K562 (cell line): ENCODE measurements around the gene EHD3. TPM values are rescaled to one million over a fixed set of nuclear protein-coding genes. Genes with fewer than 3 reads are reported as not detected.

Experiments used
- ATAC-seq: fragments of 200-7000 bp; cut with Tn5 transposase; 3 replicates; pipeline ENCODE4 v1.9.1; 2020; ENCODE audit warnings: moderate library complexity
- BruUV-seq: library from RNA; stranded (reverse); fragments of 400-500 nt; replicated peaks from 2 replicates; lab custom pipeline; 2021; lab: Mats Ljungman, UMichigan
- CTCF ChIA-PET: fragments of 300-600 bp; formaldehyde crosslinking; extraction: SDS; loops from one replicate; lab custom pipeline; 2021; ENCODE audit warnings: low intra/inter-chr PET ratio; lab: Yijun Ruan, JAX
- POLR2A ChIA-PET: fragments of 300-600, 350-650 bp; sonication (Branson Sonifier 250); formaldehyde crosslinking; extraction: SDS; loops from one replicate; lab custom pipeline; 2021; ENCODE audit warnings: antibody characterized with exemption, inconsistent platforms; lab: Yijun Ruan, JAX
- DNase-seq, 4 experiments: peaks; one replicate each; pipeline versions ENCODE4 v3.0.0 to v3.0.0-alpha.2; 2011 to 2018; ENCODE audit warnings: low spot score in 3 of 4, mixed read lengths in 3 of 4; ENCODE audit errors: extremely low read depth in 1 of 4
- FAIRE-seq: peaks from 2 replicates; lab custom pipeline; 2011; peaks lifted over from hg19 to GRCh38; lab: Jason Lieb, UNC
- H2AFZ ChIP-seq: 2 replicates; pipeline ENCODE4 v1.6.0; 2011; ENCODE audit warnings: low read depth, low read length, control low read depth, inconsistent platforms
- H3K27ac ChIP-seq: fragments of 200-600 bp; 3 replicates; pipeline ENCODE4 v1.8.0; 2011; ENCODE audit warnings: low read depth, mild to moderate bottlenecking, control low read depth, inconsistent platforms, low read length, moderate library complexity, mixed read lengths; ENCODE audit errors: extremely low read depth
- H3K27me3 ChIP-seq, 2 experiments: fragments of 300-600 bp in 1 of 2; 2 replicates in 1 of 2; 3 replicates in 1 of 2; pipeline versions ENCODE4 v1.6.0 to v1.8.0; 2011; ENCODE audit warnings: inconsistent platforms in 2 of 2, low read length in 2 of 2, mild to moderate bottlenecking in 1 of 2, mixed read lengths in 1 of 2, moderate library complexity in 1 of 2; ENCODE audit not compliant: control insufficient read depth in 2 of 2, insufficient read depth in 2 of 2
- H3K36me3 ChIP-seq: fragments of 300-600 bp; 3 replicates; pipeline ENCODE4 v1.8.0; 2011; ENCODE audit warnings: mild to moderate bottlenecking, low read length, inconsistent platforms; ENCODE audit not compliant: control insufficient read depth, insufficient read depth
- H3K4me1 ChIP-seq, 2 experiments: fragments of 200-600 bp in 1 of 2; replicated peaks in 1 of 2; 2 replicates in 1 of 2; 3 replicates in 1 of 2; pipeline versions ENCODE4 v1.5.1 to v1.8.0; 2011; ENCODE audit warnings: inconsistent platforms in 2 of 2, low read length in 2 of 2, mild to moderate bottlenecking in 1 of 2, mixed read lengths in 1 of 2, moderate library complexity in 1 of 2; ENCODE audit not compliant: control insufficient read depth in 2 of 2, insufficient read depth in 2 of 2
- H3K4me2 ChIP-seq: 2 replicates; pipeline ENCODE4 v1.6.1; 2011; ENCODE audit warnings: low read length, control low read depth, inconsistent platforms, mixed read lengths; ENCODE audit not compliant: insufficient read depth
- H3K4me3 ChIP-seq: fragments of 200-600 bp; sonication (generic), shearing (Covaris generic); 2 replicates; pipeline ENCODE4 v1.5.1; 2016; ENCODE audit warnings: control low read depth, inconsistent platforms
- H3K79me2 ChIP-seq: fragments of 200-600 bp; 3 replicates; pipeline ENCODE4 v1.8.0; 2011; ENCODE audit warnings: low read length, inconsistent platforms; ENCODE audit not compliant: control insufficient read depth, insufficient read depth
- H3K9ac ChIP-seq, 2 experiments: 2 replicates each; pipeline versions ENCODE4 v1.6.0 to v1.6.1; 2011; ENCODE audit warnings: low read depth in 2 of 2, low read length in 2 of 2, control low read depth in 1 of 2, inconsistent platforms in 1 of 2, mild to moderate bottlenecking in 1 of 2, mixed read lengths in 1 of 2; ENCODE audit not compliant: insufficient read depth in 1 of 2
- H3K9me1 ChIP-seq: one replicate; pipeline ENCODE4 v1.6.0; 2011; ENCODE audit warnings: inconsistent platforms, mild to moderate bottlenecking, low read length, moderate library complexity; ENCODE audit not compliant: control insufficient read depth, insufficient read depth
- H3K9me3 ChIP-seq: replicated peaks from 2 replicates; pipeline ENCODE4 v1.5.1; 2011; ENCODE audit warnings: low read depth, low read length, inconsistent platforms; ENCODE audit not compliant: control insufficient read depth, insufficient read depth
- H4K20me1 ChIP-seq: replicated peaks from 2 replicates; pipeline ENCODE4 v1.6.1; 2011; ENCODE audit warnings: low read length, inconsistent platforms, mixed read lengths; ENCODE audit not compliant: control insufficient read depth, insufficient read depth
- ATF4 ChIP-seq: fragments of 450-650 bp; formaldehyde crosslinking; IDR thresholded peaks from 2 replicates; pipeline ENCODE4 v1.4.0; 2022; ENCODE audit warnings: mild to moderate bottlenecking, moderate library complexity
- GTF2A2 ChIP-seq: IDR thresholded peaks from 2 replicates; pipeline ENCODE4 v1.6.1; 2016; ENCODE audit warnings: mild to moderate bottlenecking, missing genetic modification characterization, missing compliant biosample characterization
- LEF1 ChIP-seq: fragments of 450-650 bp; IDR thresholded peaks from 2 replicates; pipeline ENCODE4 v1.6.1; 2016; ENCODE audit warnings: mild to moderate bottlenecking
- MYC ChIP-seq, 2 experiments: fragments of 250-450 bp in 1 of 2; sonication (Bioruptor Pico) in 1 of 2; IDR thresholded peaks; 2 replicates each; pipeline versions ENCODE4 v1.5.1 to v1.6.1; 2012 to 2021; ENCODE audit warnings: low read depth in 2 of 2, borderline replicate concordance in 1 of 2, improper control_type of control experiment in 1 of 2, low read length in 1 of 2, mild to moderate bottlenecking in 1 of 2, moderate library complexity in 1 of 2
- NCOA6 ChIP-seq: fragments of 450-650 bp; IDR thresholded peaks from 2 replicates; pipeline ENCODE4 v1.6.1; 2017; ENCODE audit warnings: mild to moderate bottlenecking
- TCFL5 ChIP-seq: fragments of 250-450 bp; sonication (Bioruptor Pico); conservative IDR thresholded peaks from 2 replicates; pipeline ENCODE4 v1.6.1; 2021; ENCODE audit warnings: mild to moderate bottlenecking, moderate library complexity, matching md5 sums
- XRCC4 ChIP-seq: IDR thresholded peaks from one replicate; pipeline ENCODE4 v1.6.1; 2011; ENCODE audit not compliant: insufficient read depth, insufficient read length; ENCODE audit errors: extremely low read depth
- ZNF408 ChIP-seq: fragments of 250-450 bp; sonication (Bioruptor Pico); IDR thresholded peaks from 2 replicates; pipeline ENCODE4 v1.4.0; 2020; ENCODE audit warnings: low read depth, mild to moderate bottlenecking, moderate library complexity
- ZNF507 ChIP-seq: conservative IDR thresholded peaks from 2 replicates; pipeline ENCODE4 v1.6.1; 2017; ENCODE audit warnings: missing genetic modification characterization, missing compliant biosample characterization
- WGBS: fragments of 100-300 bp; shearing (Covaris generic); methylation state at CpG from one replicate; pipeline ENCODE4 v1.1.6; 2016; ENCODE audit warnings: low coverage, mixed read lengths; ENCODE audit not compliant: insufficient coverage; ENCODE audit errors: missing lambda C conversion rate; 5-methylcytosine and 5-hydroxymethylcytosine counted together
- in situ Hi-C: fragments of 300-500 bp; cut with MboI; formaldehyde crosslinking; loops from 4 replicates; pipeline ENCODE4 v1.15.0; 2018; ENCODE audit warnings: inconsistent platforms, mixed read lengths
- intact Hi-C: fragments of 100-400 bp; cut with micrococcal nuclease; formaldehyde crosslinking; loops from 2 replicates; pipeline ENCODE4 v1.14.2; 2022
- polyA plus RNA-seq, 8 experiments: library from polyadenylated mRNA; depleted of rRNA in 4 of 8; stranded (reverse) in 5 of 8; unstranded in 3 of 8; fragments of >200 nt; fragmentation: Nextera tagmentation in 2 of 8; fragmentation: Illumina TruSeq in 1 of 8; extraction: Ambion mirVana in 2 of 8; extraction: Trizol in 1 of 8; gene quantifications; 2 replicates each; pipeline versions ENCODE4 v1.2.1 to v1.2.3, GENCODE V29; 2011 to 2014; ENCODE audit warnings: inconsistent platforms in 1 of 8, missing spikeins in 1 of 8
- total RNA-seq, 7 experiments: library from RNA; depleted of rRNA in 6 of 7; stranded (reverse); fragments of >200 nt in 6 of 7; fragmentation: Illumina TruSeq in 2 of 7; extraction: Trizol in 2 of 7; gene quantifications; 2 replicates each; pipeline versions ENCODE4 v1.2.1 to v1.2.3, GENCODE V29; 2011 to 2021; ENCODE audit warnings: low replicate concordance in 1 of 7

EHD3 gene
- total and polyA plus RNA-seq, 9 of the 15 experiments (the other 6 are each of a cell fraction or from before 2014, with no cell fraction given), result under 0.01 to 0.04 (median 0.03) TPM; not detected in 3

DNA sequence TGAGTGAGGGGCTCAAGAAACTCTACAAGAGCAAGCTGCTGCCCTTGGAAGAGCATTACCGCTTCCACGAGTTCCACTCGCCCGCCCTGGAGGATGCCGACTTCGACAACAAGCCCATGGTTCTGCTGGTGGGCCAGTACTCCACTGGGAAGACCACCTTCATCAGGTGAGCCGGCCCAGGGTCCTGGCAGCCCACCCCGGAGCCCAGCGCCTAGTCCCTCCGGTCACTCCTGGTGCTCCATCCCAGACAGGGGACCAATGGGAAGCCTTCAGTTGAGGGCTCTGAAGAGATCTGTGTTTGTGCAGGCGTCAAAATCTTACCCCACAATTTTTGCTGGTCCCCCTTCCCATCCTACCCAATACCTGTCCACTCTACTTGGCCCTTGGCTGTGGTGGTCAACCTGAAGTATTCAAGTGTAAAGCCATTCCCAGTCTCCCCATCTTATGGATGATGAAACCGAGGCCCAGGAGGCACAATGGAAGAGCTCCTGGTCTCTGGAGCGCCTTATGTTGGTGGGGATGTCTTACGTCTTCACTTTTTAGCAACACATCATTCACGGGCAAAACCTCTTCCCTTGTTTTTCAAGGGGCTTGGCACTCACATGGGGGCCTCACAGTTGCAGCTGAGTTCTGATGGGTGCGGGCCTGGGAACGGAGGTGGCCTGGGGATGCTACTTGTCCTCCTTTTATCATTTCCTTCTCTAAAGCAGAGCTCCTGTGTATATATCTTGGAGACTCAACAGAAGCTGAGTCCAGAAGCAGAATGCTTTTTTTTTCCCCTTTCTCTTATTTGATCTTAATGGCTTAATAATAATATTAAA lies 941 bp downstream of the EHD3 start:
- Histone ChIP-seq H2AFZ (no peak overlapping the region), H4K20me1 (no peaks in the 10 kb centered on the region), H3K27me3 (peaks cover 3 to 41% of the 10 kb centered on the region in 2 experiments; a peak in 2 of 5 replicates), H3K4me3 (no peak overlapping the region), H3K36me3 (no peaks in the 10 kb centered on the region), H3K9me1 (no peaks in the 10 kb centered on the region), H3K4me1 (peaks cover 0 to 11% of the 10 kb centered on the region in 2 experiments; a peak in 3 of 5 replicates), H3K27ac (no peak overlapping the region), H3K4me2 (no peak overlapping the region), H3K79me2 (no peaks in the 10 kb centered on the region), H3K9ac (no peak overlapping the region), H3K9me3 (no peaks in the 10 kb centered on the region)
- 9% methylated on average over 17 of the region's 17 CpGs for WGBS
- TF ChIP-seq MYC (IDR thresholded peaks at IDR 0.05; ENCODE audit: low read depth, low read length), result no peak
- TF ChIP-seq MYC (CRISPR knock-in tag; IDR thresholded peaks at IDR 0.05; ENCODE audit: borderline replicate concordance, low read depth), result no peak
- no peak for TF ChIP-seq NCOA6
- no peak for TF ChIP-seq XRCC4
- TF ChIP-seq LEF1, result no peak
- TF ChIP-seq GTF2A2 (tag), result no peak
- no peak for TF ChIP-seq ZNF507 (tag)
- no peak for TF ChIP-seq ATF4
- no peak for TF ChIP-seq TCFL5
- no peak for TF ChIP-seq ZNF408 (CRISPR knock-in tag)
- FAIRE-seq, result no peak
- POLR2A ChIA-PET, result interaction anchor here (0.5 kb wide), 1 partner anchor 1870 kb away, joined by 3 read pairs; no protein-coding TSS in a partner anchor
- DNase-seq, result no peak
- intact Hi-C loops (loop anchor here (10.0 kb wide), 1 partner anchor 100 kb away; no protein-coding TSS in a partner anchor), in situ Hi-C loops (no loop called here)
- no TSS peak for BruUV-seq
- ATAC-seq, result no peak
- CTCF ChIA-PET, result no interaction called here
